Liver (tissue), 10 donors: Measurements from ENCODE around the gene USP14. TPM values are rescaled to one million over a fixed set of nuclear protein-coding genes. Genes with fewer than 3 reads are reported as not detected.

Experiments used
- DNase-seq: peaks from one replicate; pipeline ENCODE4 v3.0.0-alpha.2; 2017; ENCODE audit warnings: low spot score
- H3K27ac ChIP-seq, 2 donors: one replicate each; pipeline ENCODE4 v1.7.0; 2013; ENCODE audit warnings: inconsistent platforms in 2 of 2, low read length in 2 of 2, control low read depth in 1 of 2, low read depth in 1 of 2, mild to moderate bottlenecking in 1 of 2
- H3K27me3 ChIP-seq, 4 donors: one replicate each; pipeline versions ENCODE4 v1.6.1 to v1.7.0; 2013; ENCODE audit warnings: low read length in 3 of 4, inconsistent platforms in 1 of 4, mild to moderate bottlenecking in 1 of 4, moderate library complexity in 1 of 4; ENCODE audit not compliant: control insufficient read depth in 4 of 4, insufficient read depth in 4 of 4
- H3K36me3 ChIP-seq, 4 donors: one replicate each; pipeline versions ENCODE4 v1.6.1 to v1.7.0; 2013; ENCODE audit warnings: low read length in 3 of 4, mild to moderate bottlenecking in 3 of 4, low read depth in 1 of 4, moderate library complexity in 1 of 4; ENCODE audit not compliant: control insufficient read depth in 4 of 4, insufficient read depth in 3 of 4
- H3K4me1 ChIP-seq, 4 donors: one replicate each; pipeline versions ENCODE4 v1.6.1 to v1.7.0; 2013; ENCODE audit warnings: low read length in 3 of 4, mild to moderate bottlenecking in 3 of 4, moderate library complexity in 1 of 4; ENCODE audit not compliant: control insufficient read depth in 4 of 4, insufficient read depth in 4 of 4
- H3K4me3 ChIP-seq, 3 donors: one replicate each; pipeline versions ENCODE4 v1.6.1 to v1.7.0; 2013; ENCODE audit warnings: low read length in 3 of 3, control low read depth in 1 of 3, low read depth in 1 of 3, mild to moderate bottlenecking in 1 of 3
- H3K9ac ChIP-seq, 2 donors: one replicate each; pipeline ENCODE4 v1.7.0; 2013; ENCODE audit warnings: low read length in 2 of 2, mild to moderate bottlenecking in 2 of 2, moderate library complexity in 2 of 2, control low read depth in 1 of 2, low read depth in 1 of 2
- H3K9me3 ChIP-seq, 4 donors: one replicate each; pipeline versions ENCODE4 v1.6.1 to v1.7.0; 2013; ENCODE audit warnings: low read length in 3 of 4; ENCODE audit not compliant: control insufficient read depth in 4 of 4
- HNF4A ChIP-seq, 2 donors: conservative IDR thresholded peaks; 2 replicates each; pipeline ENCODE4 v1.6.1; 2016; ENCODE audit warnings: antibody characterized with exemption in 2 of 2, mild to moderate bottlenecking in 2 of 2
- NR2F2 ChIP-seq: IDR thresholded peaks from 2 replicates; pipeline ENCODE4 v1.6.1; 2016; ENCODE audit warnings: antibody characterized with exemption
- SP1 ChIP-seq: IDR thresholded peaks from 2 replicates; pipeline ENCODE4 v1.6.1; 2018; ENCODE audit warnings: antibody characterized with exemption, mild to moderate bottlenecking
- TAF1 ChIP-seq: conservative IDR thresholded peaks from 2 replicates; pipeline ENCODE4 v1.6.1; 2016; ENCODE audit warnings: antibody characterized with exemption, mild to moderate bottlenecking
- WGBS: extraction: QIAGEN DNeasy Blood & Tissue Kit; methylation state at CpG from one replicate; pipeline ENCODE4 v1.1.7; 2013; 5-methylcytosine and 5-hydroxymethylcytosine counted together
- polyA plus RNA-seq, 2 donors: library from polyadenylated mRNA; stranded (reverse) in 1 of 2; unstranded in 1 of 2; fragments of 200-250 nt in 1 of 2; fragments of >200 nt in 1 of 2; fragmentation: Nextera tagmentation in 1 of 2; extraction: Ambion mirVana in 1 of 2; gene quantifications; one replicate each; pipeline versions ENCODE4 v1.2.1 to v1.2.3, GENCODE V29; 2013 to 2015
- small RNA-seq: library from RNA; depleted of rRNA; stranded (forward); fragments of <200 nt; gene quantifications from one replicate; pipeline ENCODE3, GENCODE V24; 2014
- total RNA-seq, 2 donors: library from RNA; depleted of rRNA; stranded (reverse); fragments of >200 nt; gene quantifications; one replicate each; pipeline ENCODE4 v1.2.3, GENCODE V29; 2014
- TF ChIP-seq, protein P1 (sequence below): fragments of 150-350 bp; IDR thresholded peaks from 2 replicates; pipeline ENCODE4 v1.5.1; 2017; ENCODE audit warnings: improper control_type of control experiment, low read depth, low read length; ENCODE audit not compliant: missing input control
- TF ChIP-seq, protein P2 (sequence below): IDR thresholded peaks from 2 replicates; pipeline ENCODE4 v1.6.1; 2016; ENCODE audit warnings: antibody characterized with exemption
- donor health status: healthy.
- donor health status: healthy.
- donor health status: healthy.
- donor health status: healthy.
- donor health status: healthy.

USP14 gene
- total and polyA plus RNA-seq, 4 donors: 16.2 to 28.3 (median 20.7) TPM

DNA sequence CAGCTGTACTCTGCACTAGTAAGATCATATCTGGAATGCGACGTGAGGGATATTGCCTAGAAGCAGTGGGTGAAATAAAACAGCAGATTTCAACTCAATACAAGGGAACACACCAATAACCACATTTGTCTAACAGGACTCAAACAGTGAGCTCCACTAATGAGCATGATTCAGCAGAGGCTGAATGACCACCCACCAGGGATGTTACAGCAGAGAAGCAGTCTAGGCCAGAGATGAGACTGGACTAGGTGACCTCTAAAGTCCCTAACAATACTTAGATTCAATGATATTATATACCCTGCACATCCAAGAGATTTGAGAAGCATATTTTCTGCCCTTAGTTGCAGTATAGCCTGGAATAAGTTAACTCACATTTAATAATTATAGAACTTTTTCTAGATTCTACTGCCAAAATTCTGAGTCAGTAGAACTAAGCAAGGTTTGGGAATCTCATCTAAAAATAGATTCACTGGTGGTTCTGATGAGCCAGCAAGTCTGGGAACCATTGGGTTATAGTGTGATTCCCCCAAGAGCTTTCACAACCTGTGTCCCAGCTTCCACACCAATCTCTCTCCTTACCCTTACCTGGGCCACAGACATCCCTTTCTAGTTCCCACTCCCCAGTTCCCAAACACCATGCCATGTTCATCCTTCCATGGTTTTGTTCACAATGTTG is 103.2 kb downstream of the USP14 start:
- H3K27me3 ChIP-seq: no peaks in the 10 kb centered on the region
- no peak overlapping the region for H3K9ac ChIP-seq
- H3K36me3 ChIP-seq: peaks cover 1 to 46% (median 31%) of the 10 kb centered on the region in 4 donors
- TF ChIP-seq NR2F2 (no peak), HNF4A (conservative IDR thresholded peaks at IDR 0.05) (no peak), TAF1 (no peak), SP1 (no peak)
- TF ChIP-seq, protein P1, sequence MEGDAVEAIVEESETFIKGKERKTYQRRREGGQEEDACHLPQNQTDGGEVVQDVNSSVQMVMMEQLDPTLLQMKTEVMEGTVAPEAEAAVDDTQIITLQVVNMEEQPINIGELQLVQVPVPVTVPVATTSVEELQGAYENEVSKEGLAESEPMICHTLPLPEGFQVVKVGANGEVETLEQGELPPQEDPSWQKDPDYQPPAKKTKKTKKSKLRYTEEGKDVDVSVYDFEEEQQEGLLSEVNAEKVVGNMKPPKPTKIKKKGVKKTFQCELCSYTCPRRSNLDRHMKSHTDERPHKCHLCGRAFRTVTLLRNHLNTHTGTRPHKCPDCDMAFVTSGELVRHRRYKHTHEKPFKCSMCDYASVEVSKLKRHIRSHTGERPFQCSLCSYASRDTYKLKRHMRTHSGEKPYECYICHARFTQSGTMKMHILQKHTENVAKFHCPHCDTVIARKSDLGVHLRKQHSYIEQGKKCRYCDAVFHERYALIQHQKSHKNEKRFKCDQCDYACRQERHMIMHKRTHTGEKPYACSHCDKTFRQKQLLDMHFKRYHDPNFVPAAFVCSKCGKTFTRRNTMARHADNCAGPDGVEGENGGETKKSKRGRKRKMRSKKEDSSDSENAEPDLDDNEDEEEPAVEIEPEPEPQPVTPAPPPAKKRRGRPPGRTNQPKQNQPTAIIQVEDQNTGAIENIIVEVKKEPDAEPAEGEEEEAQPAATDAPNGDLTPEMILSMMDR: no peak
- TF ChIP-seq, protein P2, sequence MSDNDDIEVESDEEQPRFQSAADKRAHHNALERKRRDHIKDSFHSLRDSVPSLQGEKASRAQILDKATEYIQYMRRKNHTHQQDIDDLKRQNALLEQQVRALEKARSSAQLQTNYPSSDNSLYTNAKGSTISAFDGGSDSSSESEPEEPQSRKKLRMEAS: no peak
- DNase-seq: no peak
- no peaks in the 10 kb centered on the region for H3K9me3 ChIP-seq
- no peak overlapping the region for H3K27ac ChIP-seq
- WGBS: 97% methylated on average over 2 of the region's 2 CpGs
- no peak overlapping the region for H3K4me3 ChIP-seq
- H3K4me1 ChIP-seq: peaks cover 0 to 5% (median under 1%) of the 10 kb centered on the region in 4 donors

Small RNA genes lying within 50 kb of the gene (small RNA-seq; reads per million reads assigned to genes)
- gene MIR8078: not detected

Other genes starting within 250 kb of the USP14 start
- not detected for gene TUBB8B, start 108.9 kb upstream of the USP14 start, total RNA-seq
- gene TUBB8B, start 108.9 kb upstream of the USP14 start, polyA plus RNA-seq: not detected
- gene THOC1, start 109.5 kb downstream of the USP14 start, total RNA-seq: 10 to 100 TPM; 30.4 to 30.5 TPM
- 10 to 100 TPM in 1 of 2 donors, 1 to 10 TPM in 1; 5.2 to 13.5 TPM for gene THOC1, start 109.5 kb downstream of the USP14 start, polyA plus RNA-seq